Inferior parietal cortex (tissue), 1 donor: Measurements from ENCODE around the gene HYAL4.

Experiments
- DNase-seq: peaks from one replicate; pipeline ENCODE4 v3.0.0-alpha.2; 2016; ENCODE audit errors: extremely low spot score

The HYAL4 gene

DNA sequence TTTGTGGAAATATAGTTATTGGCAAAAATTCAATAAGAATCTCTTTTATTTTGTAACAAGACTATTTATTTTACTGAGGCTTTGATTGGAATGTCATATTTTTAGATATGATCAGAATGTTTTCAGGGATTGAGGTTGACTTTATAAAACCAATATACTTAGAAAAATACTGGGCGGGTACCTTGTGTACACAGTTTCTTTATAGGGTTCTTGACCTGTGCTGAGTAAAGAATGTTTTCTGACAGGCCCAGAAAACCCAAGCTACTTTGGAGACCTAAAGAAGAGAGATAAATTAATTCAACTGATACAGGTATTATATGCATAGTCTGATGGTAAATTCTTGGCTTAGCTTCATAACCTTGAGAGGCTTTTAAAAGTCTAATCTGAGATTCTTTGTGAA lies 56.1 kb downstream of the HYAL4 start:
- DNase-seq = no peak

DNA sequence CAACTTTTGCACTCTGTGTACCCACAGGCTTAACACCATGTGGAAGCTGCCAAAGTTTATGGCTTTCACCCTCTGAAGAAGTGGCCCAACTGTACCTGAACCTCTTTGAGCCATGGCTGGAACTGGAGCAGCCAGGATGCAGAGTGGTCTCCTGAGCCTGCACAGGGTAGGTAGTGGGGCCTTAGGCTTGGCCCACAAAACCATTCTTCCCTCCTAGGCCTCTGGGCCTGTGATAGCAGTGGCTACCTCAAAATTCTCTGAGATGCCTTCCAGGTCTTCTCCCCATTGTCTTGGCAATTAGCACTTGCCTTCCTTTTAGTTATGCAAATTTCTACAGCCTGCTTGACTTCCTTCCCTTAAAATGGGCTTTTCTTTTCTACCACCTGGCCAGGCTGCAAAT lies 60.7 kb downstream of the HYAL4 start:
- DNase-seq = no peak

- DNase-seq = peak; percentile 11
These were observed 71.3 kb downstream of the HYAL4 start for GRCh38 chr7:123916240-123916724.

DNA sequence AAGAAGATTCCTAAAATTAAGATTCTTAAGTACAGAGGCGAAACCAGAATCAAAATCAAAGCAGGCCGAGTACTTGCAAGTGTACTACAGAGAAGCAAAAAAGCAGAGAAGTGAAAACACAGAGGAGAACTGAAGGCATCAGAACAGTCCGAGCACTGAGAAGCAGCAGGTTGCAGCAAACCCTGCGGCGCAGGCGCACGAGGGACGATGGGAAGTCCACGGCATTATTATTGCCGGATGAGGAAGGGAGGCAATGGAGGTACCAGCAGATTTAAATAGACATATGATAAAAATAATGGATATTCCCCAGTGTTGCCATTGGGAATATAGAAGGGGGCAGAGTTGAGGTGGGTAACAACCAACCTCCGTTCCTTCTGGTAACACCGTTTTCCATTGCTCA lies 72.9 kb downstream of the HYAL4 start:
- no peak for DNase-seq

GRCh38 chr7:123918309-123918708 lies 73.3 kb downstream of the HYAL4 start:
- DNase-seq = no peak

GRCh38 chr7:123923599-123923998 lies 78.6 kb downstream of the HYAL4 start:
- no peak for DNase-seq

DNA sequence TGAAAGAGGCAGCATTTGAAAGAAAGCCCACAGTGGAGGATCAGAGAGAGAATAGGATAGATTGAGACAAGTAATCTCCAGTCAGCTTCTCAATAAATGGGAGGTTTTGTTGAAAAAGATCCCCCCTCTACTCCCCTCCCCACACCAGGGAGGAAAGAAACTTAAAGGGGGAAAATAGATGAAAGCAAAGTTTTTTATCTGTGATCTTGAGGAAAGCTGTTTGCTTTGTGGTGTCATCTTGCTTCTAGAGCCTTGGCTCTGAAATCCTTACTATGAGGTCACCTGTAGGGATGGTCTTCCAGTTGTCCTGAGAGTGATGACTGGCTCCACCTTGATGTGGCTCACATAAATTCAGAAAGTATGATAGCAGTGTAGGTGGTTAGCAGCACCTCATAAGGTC lies 80.0 kb downstream of the HYAL4 start, which contains the start of gene SPAM1:
Gene SPAM1 (plus strand): TSS at position 301 of the 400 bp plus-strand sequence. CDS start 28,330 bp downstream, outside the sequence.
- DNase-seq = no peak
